SK-N-SH (cell line): ENCODE results near the gene LRP1-AS. TPM values are rescaled to one million over a fixed set of nuclear protein-coding genes. Genes with fewer than 3 reads are reported as not detected.

ENCODE experiments used
- CTCF ChIA-PET: fragments of 300-600, 350-600 bp; formaldehyde crosslinking; extraction: SDS; loops from one replicate; lab custom pipeline; 2021; lab: Yijun Ruan, JAX
- POLR2A ChIA-PET: fragments of 350-600 bp; sonication (Branson Sonifier 250); formaldehyde crosslinking; extraction: SDS; loops from one replicate; lab custom pipeline; 2020; ENCODE audit warnings: antibody characterized with exemption, inconsistent platforms; lab: Yijun Ruan, JAX
- DNase-seq: peaks from one replicate; pipeline ENCODE4 v3.0.0; 2012
- H2AFZ ChIP-seq: fragments of 200-600 bp; sonication (generic); 2 replicates; pipeline ENCODE4 v1.8.1; 2016; ENCODE audit warnings: antibody characterized with exemption, mild to moderate bottlenecking, low read depth
- H3F3A ChIP-seq: fragments of 200-600 bp; sonication (generic); replicated peaks from 2 replicates; pipeline ENCODE3; 2016; ENCODE audit warnings: antibody characterized with exemption, mild to moderate bottlenecking; ENCODE audit not compliant: insufficient read depth
- H3K27ac ChIP-seq, 2 experiments: fragments of 200-500 bp in 1 of 2; fragments of 200-600 bp in 1 of 2; sonication (Bioruptor generic) in 1 of 2; sonication (generic), shearing (Covaris generic) in 1 of 2; 2 replicates each; pipeline versions ENCODE4 v1.5.1 to v1.6.1; 2014 to 2016; ENCODE audit warnings: low read depth in 2 of 2, inconsistent platforms in 1 of 2, low read length in 1 of 2, mild to moderate bottlenecking in 1 of 2, mixed read lengths in 1 of 2
- H3K27me3 ChIP-seq: fragments of 200-600 bp; sonication (generic), shearing (Covaris generic); 2 replicates; pipeline ENCODE4 v1.6.1; 2016; ENCODE audit warnings: mixed run types; ENCODE audit not compliant: insufficient read depth
- H3K36me3 ChIP-seq, 2 experiments: fragments of 200-500 bp in 1 of 2; fragments of 200-600 bp in 1 of 2; sonication (Bioruptor generic) in 1 of 2; sonication (generic) in 1 of 2; replicated peaks in 1 of 2; 2 replicates each; pipeline versions ENCODE3 to v1.5.1; 2014 to 2016; ENCODE audit warnings: low read length in 1 of 2, mild to moderate bottlenecking in 1 of 2; ENCODE audit not compliant: insufficient read depth in 2 of 2, control insufficient read depth in 1 of 2
- H3K4me1 ChIP-seq, 2 experiments: fragments of 200-500 bp in 1 of 2; fragments of 200-600 bp in 1 of 2; sonication (Bioruptor generic) in 1 of 2; sonication (generic), shearing (Covaris generic) in 1 of 2; 2 replicates each; pipeline versions ENCODE4 v1.5.1 to v1.6.1; 2014 to 2016; ENCODE audit warnings: low read depth in 1 of 2, low read length in 1 of 2, mixed run types in 1 of 2; ENCODE audit not compliant: insufficient read depth in 2 of 2, control insufficient read depth in 1 of 2
- H3K4me2 ChIP-seq: fragments of 200-600 bp; sonication (generic), shearing (Covaris generic); 2 replicates; pipeline ENCODE4 v1.6.1; 2017; ENCODE audit warnings: mixed run types
- H3K4me3 ChIP-seq, 2 experiments: fragments of 200-500 bp in 1 of 2; fragments of 200-600 bp in 1 of 2; sonication (Bioruptor generic) in 1 of 2; sonication (generic), shearing (Covaris generic) in 1 of 2; 2 replicates each; pipeline versions ENCODE4 v1.5.1 to v1.8.1; 2014 to 2016; ENCODE audit warnings: low read depth in 2 of 2, inconsistent platforms in 1 of 2, low read length in 1 of 2, mild to moderate bottlenecking in 1 of 2, mixed read lengths in 1 of 2, moderate library complexity in 1 of 2
- H3K79me2 ChIP-seq: fragments of 200-600 bp; sonication (generic); 2 replicates; pipeline ENCODE4 v1.8.1; 2017; ENCODE audit warnings: mild to moderate bottlenecking; ENCODE audit not compliant: insufficient read depth
- H3K9ac ChIP-seq: fragments of 200-600 bp; sonication (generic); 2 replicates; pipeline ENCODE4 v1.6.1; 2017; ENCODE audit warnings: mixed run types
- H3K9me2 ChIP-seq: fragments of 200-600 bp; sonication (generic); 2 replicates; pipeline ENCODE4 v1.6.1; 2017; ENCODE audit warnings: mixed run types
- H3K9me3 ChIP-seq: fragments of 200-600 bp; sonication (generic); 2 replicates; pipeline ENCODE4 v1.6.1; 2017; ENCODE audit warnings: mixed run types, mild to moderate bottlenecking, moderate library complexity
- H4K20me1 ChIP-seq: fragments of 200-600 bp; sonication (generic); 2 replicates; pipeline ENCODE4 v1.6.1; 2017; ENCODE audit warnings: mild to moderate bottlenecking, mixed run types; ENCODE audit not compliant: insufficient read depth
- EP300 ChIP-seq, 2 experiments: IDR thresholded peaks; 2 replicates each; pipeline versions ENCODE4 v1.4.0 to v1.6.1; 2012; ENCODE audit warnings: borderline replicate concordance in 1 of 2, low read depth in 1 of 2, low read length in 1 of 2
- IRF3 ChIP-seq: fragments of 150-350 bp; IDR thresholded peaks from 2 replicates; pipeline ENCODE4 v1.6.1; 2016; ENCODE audit warnings: mild to moderate bottlenecking, low read depth, low read length
- MXI1 ChIP-seq: IDR thresholded peaks from 2 replicates; pipeline ENCODE4 v1.6.1; 2012; ENCODE audit warnings: mild to moderate bottlenecking, low read depth, low read length, improper control_type of control experiment
- PBX3 ChIP-seq: IDR thresholded peaks from 2 replicates; pipeline ENCODE4; 2012
- RAD21 ChIP-seq: IDR thresholded peaks from 2 replicates; pipeline ENCODE4 v1.6.1; 2012; ENCODE audit warnings: mild to moderate bottlenecking, low read length
- RXRA ChIP-seq: IDR thresholded peaks from 2 replicates; pipeline ENCODE4 v1.4.0; 2012; ENCODE audit warnings: low read depth, mild to moderate bottlenecking, borderline replicate concordance
- TEAD4 ChIP-seq: IDR thresholded peaks from 2 replicates; pipeline ENCODE4 v1.4.0; 2012; ENCODE audit warnings: mild to moderate bottlenecking, borderline replicate concordance; ENCODE audit not compliant: insufficient read depth
- USF1 ChIP-seq: IDR thresholded peaks from 2 replicates; pipeline ENCODE4 v1.4.0; 2012; ENCODE audit warnings: low read depth, borderline replicate concordance
- ZBTB33 ChIP-seq: IDR thresholded peaks from 2 replicates; pipeline ENCODE4 v1.4.0; 2012; ENCODE audit warnings: low read depth, borderline replicate concordance
- WGBS: methylation state at CpG from one replicate; pipeline ENCODE4 v1.1.6; 2017; ENCODE audit warnings: low lambda C conversion rate; 5-methylcytosine and 5-hydroxymethylcytosine counted together
- polyA plus RNA-seq, 3 experiments: library from polyadenylated mRNA; depleted of rRNA; stranded (reverse); fragments of >200 nt; gene quantifications; 2 replicates each; pipeline ENCODE4 v1.2.3, GENCODE V29; 2012

LRP1-AS gene
- polyA plus RNA-seq, 1 of the 3 experiments (the other 2 are of a cell fraction), result not detected

- CTCF ChIA-PET, result interaction anchor here (0.6 to 5.0 kb wide), 23 partner anchors 12 to 353 kb away, joined by 3 to 240 read pairs (median 15); partner anchors contain the start of genes NAB2, NEMP1, TAC3 and ZBTB39
Observed at GRCh38 chr12:57110104-57111030, 37.1 kb downstream of the LRP1-AS start.

GRCh38 chr12:57109207-57110103 is 38.0 kb downstream of the LRP1-AS start:
- TF ChIP-seq TEAD4 (no peak), EP300 (IDR thresholded peaks at IDR 0.05; ENCODE audit: borderline replicate concordance in 1 of 2, low read depth in 1 of 2, low read length in 1 of 2) (no peak), USF1 (no peak), RXRA (no peak), MXI1 (no peak), IRF3 (no peak), RAD21 (no peak), PBX3 (no peak)
- no peaks in the 10 kb centered on the region for H4K20me1 ChIP-seq
- H3K36me3 ChIP-seq, result no peaks in the 10 kb centered on the region
- H3K9me2 ChIP-seq, result no peaks in the 10 kb centered on the region
- no peak for DNase-seq
- H3K9ac ChIP-seq, result no peak overlapping the region
- H3K9me3 ChIP-seq, result no peaks in the 10 kb centered on the region
- 80% methylated on average over 7 of the region's 7 CpGs for WGBS
- no peak overlapping the region for H3K27ac ChIP-seq
- H3K4me1 ChIP-seq, result peaks cover 0 to 9% of the 10 kb centered on the region in 2 experiments; a peak in 2 of 4 replicates
- H3K4me2 ChIP-seq, result no peak overlapping the region
- ChIA-PET POLR2A (no interaction called here), CTCF (interaction anchor here (0.6 to 23.2 kb wide), 11 partner anchors 16 to 887 kb away, joined by 3 to 339 read pairs (median 43); partner anchors contain the start of genes NAB2, NEMP1 and ZBTB39)
- no peaks in the 10 kb centered on the region for H3K79me2 ChIP-seq
- no peaks in the 10 kb centered on the region for H3K27me3 ChIP-seq
- no peak overlapping the region for H2AFZ ChIP-seq
- H3F3A ChIP-seq, result no peaks in the 10 kb centered on the region
- no peak overlapping the region for H3K4me3 ChIP-seq

More at GRCh38 chr12:57110104-57111030, 37.1 kb downstream of the LRP1-AS start:
- TF ChIP-seq RAD21 (no peak), ZBTB33 (no peak), MXI1 (no peak)
- Histone ChIP-seq H3K4me3 (no peak overlapping the region), H3K9ac (no peak overlapping the region), H3K79me2 (no peaks in the 10 kb centered on the region), H3K27me3 (no peaks in the 10 kb centered on the region), H3K4me2 (no peak overlapping the region), H3K9me2 (no peaks in the 10 kb centered on the region), H3K27ac (no peak overlapping the region), H3K36me3 (no peaks in the 10 kb centered on the region), H3F3A (no peaks in the 10 kb centered on the region), H2AFZ (no peak overlapping the region), H3K9me3 (no peaks in the 10 kb centered on the region), H3K4me1 (peaks cover 0 to 9% of the 10 kb centered on the region in 2 experiments; a peak in 2 of 4 replicates), H4K20me1 (no peaks in the 10 kb centered on the region)
- POLR2A ChIA-PET, result no interaction called here
- DNase-seq, result peak; percentile 15
- WGBS, result 72% methylated on average over 20 of the region's 28 CpGs
